A673 (cell line): Measurements from ENCODE around the gene FKBP1C. TPM values are rescaled to one million over a fixed set of nuclear protein-coding genes. Genes with fewer than 3 reads are reported as not detected.

Source experiments
- BruUV-seq: library from RNA; stranded (reverse); fragments of 400-500 nt; replicated peaks from 2 replicates; lab custom pipeline; 2021; lab: Mats Ljungman, UMichigan
- CTCF ChIA-PET: fragments of 300-600 bp; sonication (Branson Sonifier 250); formaldehyde crosslinking; loops from one replicate; lab custom pipeline; 2022; ENCODE audit warnings: antibody characterized with exemption; lab: Charles Lee
- POLR2A ChIA-PET: fragments of 300-600 bp; sonication (Branson Sonifier 250); formaldehyde crosslinking; loops from one replicate; lab custom pipeline; 2022; ENCODE audit warnings: antibody characterized with exemption; ENCODE audit not compliant: low non-redundant PET; lab: Charles Lee
- DNase-seq: peaks from one replicate; pipeline ENCODE4 v3.0.0-alpha.2; 2015; ENCODE audit warnings: low spot score
- H3K27ac ChIP-seq: fragments of 200-600 bp; sonication (generic); 2 replicates; pipeline ENCODE4 v1.5.1; 2016; ENCODE audit warnings: mixed run types, low read depth, mild to moderate bottlenecking, mixed read lengths, antibody characterized with exemption, low read length; ENCODE audit not compliant: poor library complexity, severe bottlenecking
- H3K27me3 ChIP-seq: fragments of 200-600 bp; sonication (generic); replicated peaks from 2 replicates; pipeline ENCODE4 v1.6.1; 2017; ENCODE audit warnings: mixed run types, low read depth, mild to moderate bottlenecking, mixed read lengths, antibody characterized with exemption, low read length; ENCODE audit not compliant: insufficient read depth, poor library complexity
- H3K36me3 ChIP-seq: fragments of 200-600 bp; sonication (generic); 2 replicates; pipeline ENCODE4 v1.6.1; 2016; ENCODE audit warnings: mixed run types, mild to moderate bottlenecking, mixed read lengths, antibody characterized with exemption, low read length; ENCODE audit not compliant: insufficient read depth, poor library complexity, severe bottlenecking
- H3K4me1 ChIP-seq: fragments of 200-600 bp; sonication (generic); 2 replicates; pipeline ENCODE4 v1.6.1; 2017; ENCODE audit warnings: mixed run types, mild to moderate bottlenecking, mixed read lengths, antibody characterized with exemption, low read length; ENCODE audit not compliant: insufficient read depth, poor library complexity, severe bottlenecking
- H3K4me3 ChIP-seq: fragments of 200-600 bp; sonication (generic); 2 replicates; pipeline ENCODE4 v1.5.1; 2016; ENCODE audit warnings: low read depth, mixed run types, mild to moderate bottlenecking, mixed read lengths, low read length; ENCODE audit not compliant: poor library complexity, severe bottlenecking
- H3K9me3 ChIP-seq: fragments of 200-600 bp; sonication (generic); 2 replicates; pipeline ENCODE4 v1.6.1; 2016; ENCODE audit warnings: mixed run types, low read depth, mild to moderate bottlenecking, mixed read lengths, antibody characterized with exemption, low read length; ENCODE audit not compliant: poor library complexity, severe bottlenecking
- EZH2 ChIP-seq: fragments of 200-600 bp; sonication (generic); IDR thresholded peaks from 2 replicates; pipeline ENCODE4 v1.6.1; 2017; ENCODE audit warnings: borderline replicate concordance, low read depth, mild to moderate bottlenecking, mixed read lengths, antibody characterized with exemption, low read length; ENCODE audit not compliant: poor library complexity, severe bottlenecking
- intact Hi-C: fragments of 100-400 bp; cut with micrococcal nuclease; formaldehyde crosslinking; loops from one replicate; pipeline ENCODE4 v1.10.0; 2022; ENCODE audit not compliant: unreplicated experiment
- total RNA-seq: library from RNA; stranded (reverse); gene quantifications from 2 replicates; pipeline ENCODE4 v1.2.3, GENCODE V29; 2021
- TF ChIP-seq, protein P1 (sequence below): fragments of 300-800, 200-600 bp; sonication (generic); conservative IDR thresholded peaks from 2 replicates; pipeline ENCODE4 v1.5.1; 2017; ENCODE audit warnings: low read depth, mild to moderate bottlenecking, antibody characterized with exemption, low read length, moderate library complexity, mixed read lengths

The FKBP1C gene
- total RNA-seq, 1 experiment from 2014 or later = 0.28 TPM

DNA sequence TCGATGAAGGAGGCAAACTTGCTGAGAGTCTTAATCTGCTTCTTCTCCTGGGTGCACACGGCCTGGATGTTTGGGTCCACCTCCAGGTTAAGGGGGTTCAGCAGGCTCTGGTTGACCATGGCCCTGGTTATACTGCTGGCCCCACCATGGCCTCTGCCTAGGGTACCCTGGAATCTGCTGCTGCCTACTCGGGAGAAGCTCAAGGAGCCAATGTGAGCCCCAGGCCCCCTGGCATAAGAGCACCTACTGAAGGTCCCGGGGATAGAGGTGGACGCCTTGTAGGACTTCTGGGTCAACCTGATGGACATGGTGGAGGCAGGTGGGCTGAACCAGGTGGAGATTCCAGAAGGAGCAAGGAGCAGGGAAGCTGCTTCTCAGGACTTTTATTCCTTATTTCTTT is 17.9 kb upstream of the FKBP1C start:
- Histone ChIP-seq H3K27me3 (peaks cover 17% of the 10 kb centered on the region), H3K4me1 (no peaks in the 10 kb centered on the region), H3K36me3 (no peaks in the 10 kb centered on the region), H3K4me3 (no peak overlapping the region), H3K9me3 (peaks cover 5% of the 10 kb centered on the region), H3K27ac (no peak overlapping the region)
- DNase-seq = no peak
- TF ChIP-seq, protein P1, sequence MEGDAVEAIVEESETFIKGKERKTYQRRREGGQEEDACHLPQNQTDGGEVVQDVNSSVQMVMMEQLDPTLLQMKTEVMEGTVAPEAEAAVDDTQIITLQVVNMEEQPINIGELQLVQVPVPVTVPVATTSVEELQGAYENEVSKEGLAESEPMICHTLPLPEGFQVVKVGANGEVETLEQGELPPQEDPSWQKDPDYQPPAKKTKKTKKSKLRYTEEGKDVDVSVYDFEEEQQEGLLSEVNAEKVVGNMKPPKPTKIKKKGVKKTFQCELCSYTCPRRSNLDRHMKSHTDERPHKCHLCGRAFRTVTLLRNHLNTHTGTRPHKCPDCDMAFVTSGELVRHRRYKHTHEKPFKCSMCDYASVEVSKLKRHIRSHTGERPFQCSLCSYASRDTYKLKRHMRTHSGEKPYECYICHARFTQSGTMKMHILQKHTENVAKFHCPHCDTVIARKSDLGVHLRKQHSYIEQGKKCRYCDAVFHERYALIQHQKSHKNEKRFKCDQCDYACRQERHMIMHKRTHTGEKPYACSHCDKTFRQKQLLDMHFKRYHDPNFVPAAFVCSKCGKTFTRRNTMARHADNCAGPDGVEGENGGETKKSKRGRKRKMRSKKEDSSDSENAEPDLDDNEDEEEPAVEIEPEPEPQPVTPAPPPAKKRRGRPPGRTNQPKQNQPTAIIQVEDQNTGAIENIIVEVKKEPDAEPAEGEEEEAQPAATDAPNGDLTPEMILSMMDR = no peak
- TF ChIP-seq EZH2 = no peak
- ChIA-PET CTCF (no interaction called here), POLR2A (no interaction called here)
- intact Hi-C loops = no loop called here
- BruUV-seq = no TSS peak

DNA sequence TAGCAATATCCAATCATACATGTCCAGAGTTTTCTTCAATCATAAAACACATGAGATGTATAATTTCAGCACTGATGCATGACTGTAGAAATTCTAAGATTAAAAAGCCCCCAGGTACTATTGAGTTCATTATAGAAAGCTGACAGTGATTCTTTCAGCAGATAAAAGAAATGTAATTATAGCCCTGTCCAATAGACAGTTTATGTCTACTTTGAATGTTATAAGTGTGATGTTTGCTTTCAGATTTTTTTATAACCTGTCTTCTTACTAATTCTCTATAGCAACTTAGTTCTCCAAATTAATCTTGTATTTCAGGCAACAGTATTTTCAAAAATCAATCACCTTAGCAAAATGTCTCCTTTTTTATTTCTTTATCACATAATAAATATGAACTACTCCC is 13.5 kb upstream of the FKBP1C start:
- Histone ChIP-seq H3K27me3 (peaks cover 5% of the 10 kb centered on the region), H3K4me3 (no peak overlapping the region), H3K4me1 (no peaks in the 10 kb centered on the region), H3K27ac (no peak overlapping the region), H3K36me3 (no peaks in the 10 kb centered on the region), H3K9me3 (no peaks in the 10 kb centered on the region)
- intact Hi-C loops = no loop called here
- no peak for DNase-seq
- no TSS peak for BruUV-seq
- ChIA-PET CTCF (no interaction called here), POLR2A (interaction anchor here (0.7 kb wide), 1 partner anchor 24 kb away, joined by 3 read pairs; no protein-coding TSS in a partner anchor)
- TF ChIP-seq, protein P1 = no peak
- no peak for TF ChIP-seq EZH2

DNA sequence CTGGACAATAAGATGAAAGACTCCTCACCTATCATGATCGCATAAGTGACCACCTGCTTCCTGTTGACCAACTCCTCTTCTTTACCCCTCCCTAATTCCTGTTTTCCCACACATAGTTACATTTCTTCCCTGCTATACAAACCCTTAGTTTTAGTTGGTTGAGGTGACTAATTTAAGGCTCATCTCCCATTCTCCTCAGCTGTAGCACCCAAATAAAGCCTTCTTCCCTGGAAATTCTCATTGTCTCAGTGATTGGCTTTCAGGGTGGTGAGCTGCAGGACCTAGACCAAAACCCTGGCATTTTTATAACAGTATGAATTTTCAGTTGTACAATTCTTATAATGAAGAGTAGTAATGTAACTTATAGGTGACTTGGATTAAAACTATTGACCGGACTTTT is 2.1 kb downstream of the FKBP1C start:
- TF ChIP-seq EZH2 = no peak
- TF ChIP-seq, protein P1 = no peak
- Histone ChIP-seq H3K27me3 (no peaks in the 10 kb centered on the region), H3K4me1 (no peaks in the 10 kb centered on the region), H3K9me3 (peaks cover 3% of the 10 kb centered on the region), H3K27ac (no peak overlapping the region), H3K4me3 (no peak overlapping the region), H3K36me3 (no peaks in the 10 kb centered on the region)
- CTCF ChIA-PET = no interaction called here
- DNase-seq = no peak
- intact Hi-C loops = no loop called here
- BruUV-seq = no TSS peak
- POLR2A ChIA-PET = no interaction called here
